ENCODE data around the gene HOXD11. TPM values are rescaled to one million over a fixed set of nuclear protein-coding genes. Genes with fewer than 3 reads are reported as not detected.

HOXD11 gene
- total RNA-seq (not detected), polyA plus RNA-seq (not detected)
- long read RNA-seq, donor 1, result 0 reads
- long read RNA-seq, donor 2, result 0 reads

- Histone ChIP-seq H3K4me1 (peaks cover 14% of the 10 kb centered on the region), H3K36me3 (ENCODE audit: insufficient read depth in 1 of 2, low read depth in 1 of 2) (no peaks in the 10 kb centered on the region), H3K27ac (no peak within 1 kb of the TSS), H3K27me3 (ENCODE audit: insufficient read depth in 3 of 3, low read length in 2 of 3) (peaks cover 4 to 99% (median 62%) of the 10 kb centered on the region in 3 donors), H3K9me3 (no peaks in the 10 kb centered on the region), H3K4me3 (peak within 1 kb of the TSS; percentile 54)
- WGBS, 3 donors, result 2 to 3% (median 2%) methylated on average over 59 to 85 of the region's 85 CpGs
- ATAC-seq (peak; percentile 26 to 76 (median 68)), DNase-seq (no peak)
- intact Hi-C loops (cut with DNase I), result no loop called here
- TF ChIP-seq CTCF (IDR thresholded peaks at IDR 0.05), result no peak
Measured at GRCh38 chr2:176106581-176107539, at the start of gene HOXD11. HOXD11 (plus strand) TSS chr2:176107280; CDS start chr2:176107356, 76 bp downstream.

- 56 to 64% (median 59%) methylated on average over 2 of the region's 2 CpGs for WGBS, 3 donors
- no peak for ATAC-seq
- no peak overlapping the region for H3K4me3 ChIP-seq
- TF ChIP-seq CTCF (IDR thresholded peaks at IDR 0.05), result no peak
- intact Hi-C loops (cut with DNase I), result no loop called here
- no peak overlapping the region for H3K27ac ChIP-seq
- H3K27me3 ChIP-seq (ENCODE audit: insufficient read depth in 3 of 3, low read length in 2 of 3), result peaks cover 2 to 62% (median 16%) of the 10 kb centered on the region in 3 donors
- DNase-seq, result no peak
- no peaks in the 10 kb centered on the region for H3K36me3 ChIP-seq (ENCODE audit: insufficient read depth in 1 of 2, low read depth in 1 of 2)
- peaks cover 17% of the 10 kb centered on the region for H3K4me1 ChIP-seq
- no peaks in the 10 kb centered on the region for H3K9me3 ChIP-seq
Measured at GRCh38 chr2:176063958-176064357, 43.1 kb upstream of the HOXD11 start.

GRCh38 chr2:176066645-176067588, 40.2 kb upstream of the HOXD11 start:
- Histone ChIP-seq H3K9me3 (no peaks in the 10 kb centered on the region), H3K27ac (no peak overlapping the region), H3K27me3 (ENCODE audit: insufficient read depth in 3 of 3, low read length in 2 of 3) (peaks cover 0 to 76% (median 28%) of the 10 kb centered on the region in 3 donors), H3K36me3 (ENCODE audit: insufficient read depth in 1 of 2, low read depth in 1 of 2) (no peaks in the 10 kb centered on the region), H3K4me3 (peak overlapping the region; percentile 61), H3K4me1 (peaks cover 17% of the 10 kb centered on the region)
- no peak for TF ChIP-seq CTCF (IDR thresholded peaks at IDR 0.05)
- DNase-seq, result no peak
- intact Hi-C loops (cut with DNase I), result no loop called here
- ATAC-seq, result peak in 3 of 4 donors; percentile 40 to 67 (median 64)
- WGBS, 3 donors, result 17 to 21% (median 19%) methylated on average over 56 of the region's 56 CpGs

- H3K36me3 ChIP-seq (ENCODE audit: insufficient read depth in 1 of 2, low read depth in 1 of 2), result no peaks in the 10 kb centered on the region
- no peak overlapping the region for H3K27ac ChIP-seq
- no peaks in the 10 kb centered on the region for H3K9me3 ChIP-seq
- H3K27me3 ChIP-seq (ENCODE audit: insufficient read depth in 3 of 3, low read length in 2 of 3), result peaks cover 0 to 82% (median 35%) of the 10 kb centered on the region in 3 donors
- no peak for TF ChIP-seq CTCF (IDR thresholded peaks at IDR 0.05)
- peaks cover 17% of the 10 kb centered on the region for H3K4me1 ChIP-seq
- DNase-seq (no peak), ATAC-seq (peak; percentile 71 to 85 (median 79))
- H3K4me3 ChIP-seq, result peak overlapping the region; percentile 61
- 6 to 14% (median 6%) methylated on average over 37 to 38 of the region's 38 CpGs for WGBS, 3 donors
- intact Hi-C loops (cut with DNase I), result no loop called here
Measured at GRCh38 chr2:176067589-176068418, 39.3 kb upstream of the HOXD11 start.

Measured in psoas muscle (tissue), 8 donors.